Natural killer cell (primary cell): ENCODE measurements around the gene CSGALNACT2. TPM values are rescaled to one million over a fixed set of nuclear protein-coding genes. Genes with fewer than 3 reads are reported as not detected.

Experiments
- ATAC-seq, 3 donors: fragments of 150-1000 bp in 2 of 3; fragments of 200-7000 bp in 1 of 3; cut with Tn5 transposase; 1 replicate in 1 of 3; 2 replicates in 2 of 3; pipeline ENCODE4 v1.10.0; 2021; ENCODE audit warnings: mild to moderate bottlenecking in 2 of 3, moderate library complexity in 2 of 3
- DNase-seq, 2 donors: peaks; one replicate each; pipeline versions ENCODE4 v3.0.0 to v3.0.0-alpha.2; 2013 to 2021; ENCODE audit warnings: mixed read lengths in 1 of 2
- H3K27ac ChIP-seq: one replicate; pipeline ENCODE4 v1.5.1; 2013; ENCODE audit warnings: mild to moderate bottlenecking, low read length
- H3K27me3 ChIP-seq: one replicate; pipeline ENCODE4 v1.6.1; 2013; ENCODE audit warnings: low read length; ENCODE audit not compliant: control insufficient read depth, insufficient read depth
- H3K36me3 ChIP-seq: one replicate; pipeline ENCODE4 v1.6.1; 2013; ENCODE audit warnings: low read length; ENCODE audit not compliant: control insufficient read depth, insufficient read depth
- H3K4me1 ChIP-seq: one replicate; pipeline ENCODE4 v1.6.1; 2013; ENCODE audit warnings: low read length; ENCODE audit not compliant: control insufficient read depth, insufficient read depth
- H3K4me3 ChIP-seq: one replicate; pipeline ENCODE4 v1.5.1; 2013; ENCODE audit warnings: low read length
- H3K9me3 ChIP-seq: one replicate; pipeline ENCODE4 v1.6.1; 2013; ENCODE audit warnings: low read length; ENCODE audit not compliant: control insufficient read depth, insufficient read depth
- H3K27ac Mint-ChIP-seq, 2 donors: one replicate each; pipeline ENCODE4 v1.8.0; 2022; ENCODE audit warnings: mild to moderate bottlenecking in 2 of 2, mixed read lengths in 2 of 2, moderate library complexity in 1 of 2
- H3K27me3 Mint-ChIP-seq, 2 donors: one replicate each; pipeline ENCODE4 v1.8.0; 2022; ENCODE audit warnings: low read depth in 2 of 2, mixed read lengths in 2 of 2
- H3K36me3 Mint-ChIP-seq: one replicate; pipeline ENCODE4 v1.8.0; 2022; ENCODE audit warnings: mixed read lengths
- H3K4me1 Mint-ChIP-seq, 2 donors: one replicate each; pipeline ENCODE4 v1.8.0; 2022; ENCODE audit warnings: mixed read lengths in 2 of 2
- H3K4me3 Mint-ChIP-seq: one replicate; pipeline ENCODE4 v1.8.0; 2022; ENCODE audit warnings: mild to moderate bottlenecking, moderate library complexity, mixed read lengths
- H3K9me3 Mint-ChIP-seq, 2 donors: one replicate each; pipeline ENCODE4 v1.8.0; 2022; ENCODE audit warnings: mixed read lengths in 2 of 2
- CTCF ChIP-seq: fragments of 200-600 bp; IDR thresholded peaks from one replicate; pipeline ENCODE4 v1.8.0; 2022; ENCODE audit warnings: antibody characterized with exemption
- WGBS: methylation state at CpG from one replicate; pipeline ENCODE4 v1.1.7; 2013; ENCODE audit warnings: missing lambda C conversion rate; ENCODE audit not compliant: insufficient coverage; 5-methylcytosine and 5-hydroxymethylcytosine counted together
- intact Hi-C: fragments of 100-400 bp; cut with micrococcal nuclease; formaldehyde crosslinking; loops from one replicate; pipeline ENCODE4 v1.14.2; 2022
- total RNA-seq, 4 donors: library from RNA; stranded (reverse); fragments of 120-200 nt in 1 of 4; gene quantifications; one replicate each; pipeline versions ENCODE4 v1.2.3 to v1.2.4, GENCODE V29; 2013 to 2022

CSGALNACT2 gene
- total RNA-seq, 3 donors from 2014 or later (not counting 1 experiment from before 2014, with no cell fraction given) = 49.9 to 57.4 (median 52.8) TPM

DNA sequence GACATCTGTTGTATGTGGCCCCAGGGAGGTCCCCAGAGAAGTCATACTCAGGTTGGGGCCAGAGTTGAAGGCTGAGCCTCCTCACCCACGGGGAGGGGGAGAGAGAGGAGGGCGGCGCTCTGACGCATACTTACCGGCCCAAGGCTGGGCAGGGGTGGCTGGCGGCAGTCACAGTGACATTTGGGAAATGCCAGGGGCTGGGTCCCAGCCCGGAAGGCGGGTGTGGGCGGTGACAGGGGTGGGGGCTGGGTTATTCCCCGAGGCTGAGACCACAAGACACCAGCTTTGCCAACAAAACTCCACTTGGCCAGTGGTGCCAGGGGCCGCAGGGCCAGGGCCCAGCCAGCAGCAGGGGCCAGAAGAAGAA lies 87.5 kb downstream of the CSGALNACT2 start:
- peak; percentile 28 to 69 for DNase-seq
- peak overlapping the region in 1 of 2 donors; percentile 77 for H3K27ac Mint-ChIP-seq
- H3K4me1 Mint-ChIP-seq = peaks cover 23 to 76% of the 10 kb centered on the region in 2 donors
- no peak for TF ChIP-seq CTCF
- Histone ChIP-seq H3K4me3 (no peak overlapping the region), H3K36me3 (no peaks in the 10 kb centered on the region), H3K27ac (peak overlapping the region; percentile 8), H3K4me1 (peaks cover 61% of the 10 kb centered on the region), H3K9me3 (no peaks in the 10 kb centered on the region), H3K27me3 (peaks cover 3% of the 10 kb centered on the region)
- H3K9me3 Mint-ChIP-seq = no peaks in the 10 kb centered on the region
- no peak overlapping the region for H3K4me3 Mint-ChIP-seq
- 45% methylated on average over 11 of the region's 11 CpGs for WGBS
- ATAC-seq = peak; percentile 40 to 65 (median 55)
- intact Hi-C loops = no loop called here
- H3K36me3 Mint-ChIP-seq = no peaks in the 10 kb centered on the region
- H3K27me3 Mint-ChIP-seq = peaks cover 0 to 5% of the 10 kb centered on the region in 2 donors

DNA sequence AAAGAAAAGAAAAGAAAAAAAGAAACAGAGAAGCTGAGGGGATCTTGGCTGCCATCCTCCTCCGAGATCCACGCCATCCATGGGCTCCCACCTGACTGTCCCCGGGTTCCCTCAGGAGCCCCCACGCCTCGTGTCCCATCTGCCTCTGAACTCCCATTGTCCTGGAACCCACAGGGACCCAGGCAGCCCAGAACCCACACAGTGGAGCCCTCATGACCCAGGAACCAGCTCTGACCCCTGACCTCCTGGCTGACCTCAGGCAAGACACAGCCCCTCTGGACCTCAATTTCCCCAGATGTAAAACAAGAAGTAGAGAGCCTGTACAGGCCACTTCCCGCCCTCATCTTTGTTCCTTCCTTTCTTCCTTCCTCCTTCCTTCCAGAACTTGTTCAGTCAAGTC lies 88.2 kb downstream of the CSGALNACT2 start:
- DNase-seq = peak in 1 of 2 donors; percentile 7
- peaks cover 3% of the 10 kb centered on the region for H3K27me3 ChIP-seq
- no peaks in the 10 kb centered on the region for H3K9me3 ChIP-seq
- H3K4me3 ChIP-seq = no peak overlapping the region
- Mint-ChIP-seq H3K27me3 (peaks cover 0 to 5% of the 10 kb centered on the region in 2 donors), H3K9me3 (no peaks in the 10 kb centered on the region), H3K36me3 (no peaks in the 10 kb centered on the region), H3K4me3 (no peak overlapping the region), H3K27ac (peak overlapping the region in 1 of 2 donors; percentile 77), H3K4me1 (peaks cover 30 to 76% of the 10 kb centered on the region in 2 donors)
- 96% methylated on average over 6 of the region's 6 CpGs for WGBS
- intact Hi-C loops = no loop called here
- H3K4me1 ChIP-seq = peaks cover 62% of the 10 kb centered on the region
- ATAC-seq = no peak
- no peak overlapping the region for H3K27ac ChIP-seq
- no peak for TF ChIP-seq CTCF
- no peaks in the 10 kb centered on the region for H3K36me3 ChIP-seq

DNA sequence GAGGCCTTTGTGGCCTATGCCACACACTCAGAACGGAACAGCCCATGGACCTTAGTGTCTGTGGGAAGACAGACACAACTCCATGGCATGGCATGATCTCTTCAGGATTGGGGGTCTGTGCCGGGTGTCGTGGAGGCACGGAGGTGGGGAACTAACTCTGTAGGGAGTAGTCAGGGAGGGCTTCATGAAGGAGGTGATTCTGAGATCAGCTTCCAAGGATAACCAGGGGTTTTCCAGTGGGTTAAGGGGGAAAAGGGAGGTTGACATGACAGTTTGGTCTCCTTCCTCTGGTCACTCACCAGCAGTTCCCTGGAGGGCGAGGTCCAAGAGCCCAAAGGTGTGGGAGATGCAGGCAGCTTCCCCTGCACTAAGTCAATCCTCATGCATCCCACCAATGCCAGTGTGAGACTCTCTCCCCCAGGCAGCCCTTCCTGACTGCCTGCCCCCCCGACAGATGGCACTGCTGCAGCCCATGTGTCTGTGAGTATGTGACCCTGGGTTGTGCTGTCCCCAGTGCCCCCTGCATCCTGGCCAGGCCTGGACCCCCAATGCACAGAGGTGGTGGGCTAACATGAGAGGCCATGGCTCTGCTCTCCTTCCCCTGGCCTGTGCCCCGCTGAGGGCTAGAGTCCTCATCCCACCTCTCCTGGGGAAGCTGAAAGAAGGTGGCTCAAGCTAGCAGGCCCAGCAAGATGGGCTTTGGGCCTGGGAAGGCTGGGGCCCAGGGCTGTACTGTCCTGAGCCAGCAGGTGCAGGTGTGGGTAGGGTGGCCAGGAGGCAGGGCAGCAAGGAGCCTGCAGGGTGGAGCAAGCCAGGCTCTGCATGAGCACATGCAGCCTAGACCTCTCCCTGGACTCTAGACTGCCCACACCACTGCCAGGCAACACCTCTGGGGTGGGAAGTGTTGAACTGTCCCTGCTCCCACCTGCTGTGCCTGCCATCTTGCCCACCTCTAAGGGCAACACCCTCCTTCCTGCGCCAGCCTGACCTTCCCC lies 88.9 kb downstream of the CSGALNACT2 start:
- Mint-ChIP-seq H3K27me3 (peaks cover 0 to 5% of the 10 kb centered on the region in 2 donors), H3K36me3 (no peaks in the 10 kb centered on the region), H3K4me1 (peaks cover 37 to 76% of the 10 kb centered on the region in 2 donors), H3K27ac (peak overlapping the region in 1 of 2 donors; percentile 77), H3K9me3 (no peaks in the 10 kb centered on the region), H3K4me3 (peak overlapping the region; percentile 65)
- H3K9me3 ChIP-seq = no peaks in the 10 kb centered on the region
- no peak for TF ChIP-seq CTCF
- H3K36me3 ChIP-seq = no peaks in the 10 kb centered on the region
- peaks cover 3% of the 10 kb centered on the region for H3K27me3 ChIP-seq
- WGBS = 97% methylated on average over 8 of the region's 8 CpGs
- no peak overlapping the region for H3K4me3 ChIP-seq
- DNase-seq = peak in 1 of 2 donors; percentile 13
- intact Hi-C loops = no loop called here
- peaks cover 64% of the 10 kb centered on the region for H3K4me1 ChIP-seq
- no peak for ATAC-seq
- H3K27ac ChIP-seq = no peak overlapping the region
